Measurements from ENCODE around the gene KCNJ14.
"Not testable (repeated sequence)": the region's sequence is repeated elsewhere in the genome, so short reads cannot be mapped to it uniquely, and the experiment has no call there.

Gene KCNJ14

GRCh38 chr19:48471836-48472235 is 16.5 kb downstream of the KCNJ14 start:
- no peak for DNase-seq (ENCODE audit: low read depth in 3 of 3)

DNA sequence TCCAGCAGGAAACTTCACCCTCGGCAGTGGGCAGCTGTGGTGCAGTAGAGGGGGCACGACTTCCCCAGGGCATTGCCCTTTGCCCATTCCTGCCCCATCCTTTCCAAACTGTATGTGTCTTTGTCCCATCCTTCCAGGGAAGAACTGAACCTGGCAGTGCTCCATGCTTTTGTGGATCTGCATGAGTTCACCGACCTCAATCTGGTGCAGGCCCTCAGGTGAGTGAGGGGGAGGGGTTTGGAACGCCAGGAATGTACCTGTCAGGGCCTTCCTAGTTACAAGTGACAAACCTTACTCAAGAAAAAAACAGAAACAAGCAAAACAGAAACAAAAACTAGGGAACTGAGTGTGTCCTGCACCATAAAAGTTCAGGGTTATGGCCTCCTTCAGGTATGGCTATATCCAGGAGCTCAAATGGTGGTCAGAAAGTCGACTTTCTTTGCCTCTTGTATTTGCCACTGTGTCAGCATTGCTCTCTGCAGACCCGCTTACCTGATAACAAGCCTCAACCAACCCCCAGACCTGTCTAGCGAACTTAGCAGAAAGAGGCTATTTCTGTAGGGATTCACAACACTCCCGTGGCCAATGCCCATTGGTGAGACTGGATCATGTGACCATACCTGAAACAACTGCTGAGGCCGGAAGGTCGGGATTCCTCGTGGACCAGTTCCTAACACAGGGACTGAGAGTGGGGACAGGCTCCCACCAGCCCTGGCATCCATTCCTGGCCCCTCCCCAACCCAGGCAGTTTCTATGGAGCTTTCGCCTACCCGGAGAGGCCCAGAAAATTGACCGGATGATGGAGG is 18.0 kb downstream of the KCNJ14 start:
- no peak for DNase-seq (ENCODE audit: low read depth in 3 of 3)

- DNase-seq (ENCODE audit: low read depth in 3 of 3): no peak
Measured at GRCh38 chr19:48474084-48474592, 18.8 kb downstream of the KCNJ14 start.

GRCh38 chr19:48475369-48476068 is 20.1 kb downstream of the KCNJ14 start:
- no peak for DNase-seq (ENCODE audit: low read depth in 3 of 3)

- DNase-seq (ENCODE audit: low read depth in 3 of 3): no peak
Measured at GRCh38 chr19:48476176-48476575, 20.8 kb downstream of the KCNJ14 start.

DNA sequence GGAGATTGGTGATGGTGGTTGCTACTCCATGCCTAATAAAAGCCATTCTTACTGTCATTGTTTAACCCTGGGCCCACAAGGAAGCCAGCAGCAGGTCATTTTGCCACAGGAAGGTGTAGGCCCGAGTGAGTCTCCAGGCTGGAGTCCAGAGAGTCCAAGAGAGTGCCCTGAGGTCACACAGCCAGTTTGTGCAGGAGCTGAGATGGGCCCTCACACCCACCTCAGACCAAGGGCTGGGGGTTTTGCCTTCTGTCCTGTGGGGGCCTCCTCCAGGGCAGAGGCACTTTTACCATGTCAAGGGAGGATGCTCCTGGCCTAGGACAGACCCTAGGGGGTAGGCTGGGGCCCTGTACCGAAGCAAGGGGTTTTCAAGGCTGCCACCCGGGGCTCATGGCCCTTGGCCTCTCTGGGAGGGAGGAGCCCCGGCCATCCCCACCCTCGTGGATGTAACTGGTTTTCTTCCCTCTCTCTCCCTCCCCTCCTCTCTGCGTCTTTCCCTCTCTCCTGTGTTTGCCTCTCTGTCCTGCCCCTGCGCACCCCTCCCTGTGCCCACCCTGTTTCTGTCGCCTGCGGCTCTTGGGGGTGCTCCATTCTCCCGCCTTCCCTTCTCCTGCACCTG is 21.8 kb downstream of the KCNJ14 start:
- DNase-seq (ENCODE audit: low read depth in 3 of 3): no peak

DNA sequence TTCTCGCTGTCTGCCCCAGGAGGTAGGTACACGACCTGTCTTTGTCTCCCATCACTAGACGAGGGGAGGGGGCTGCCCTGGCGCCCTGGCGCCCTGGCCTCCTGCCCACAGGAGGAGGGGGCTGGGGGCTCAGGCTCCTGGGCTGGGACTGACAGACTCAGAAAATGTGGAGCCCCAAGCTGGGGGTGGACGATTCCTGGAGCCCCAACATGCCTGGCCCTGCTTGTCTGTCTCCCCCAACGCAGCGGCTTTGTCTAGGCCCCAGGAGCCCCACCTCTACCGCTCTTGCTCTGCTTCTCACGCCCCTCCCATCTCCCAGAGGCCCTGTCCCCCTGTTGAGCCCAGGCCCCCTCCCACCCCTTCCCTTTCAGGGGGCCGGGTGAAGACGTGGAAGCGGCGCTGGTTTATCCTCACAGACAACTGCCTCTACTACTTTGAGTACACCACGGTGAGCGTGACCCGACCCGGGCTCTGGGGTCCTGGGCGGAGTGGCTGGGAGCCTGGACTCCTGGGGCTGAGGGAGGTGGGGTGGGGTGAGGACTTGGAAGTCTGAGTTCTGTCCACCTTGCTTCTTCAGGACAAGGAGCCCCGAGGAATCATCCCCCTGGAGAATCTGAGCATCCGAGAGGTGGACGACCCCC is 22.4 kb downstream of the KCNJ14 start:
- no peak for DNase-seq (ENCODE audit: low read depth in 3 of 3)

DNA sequence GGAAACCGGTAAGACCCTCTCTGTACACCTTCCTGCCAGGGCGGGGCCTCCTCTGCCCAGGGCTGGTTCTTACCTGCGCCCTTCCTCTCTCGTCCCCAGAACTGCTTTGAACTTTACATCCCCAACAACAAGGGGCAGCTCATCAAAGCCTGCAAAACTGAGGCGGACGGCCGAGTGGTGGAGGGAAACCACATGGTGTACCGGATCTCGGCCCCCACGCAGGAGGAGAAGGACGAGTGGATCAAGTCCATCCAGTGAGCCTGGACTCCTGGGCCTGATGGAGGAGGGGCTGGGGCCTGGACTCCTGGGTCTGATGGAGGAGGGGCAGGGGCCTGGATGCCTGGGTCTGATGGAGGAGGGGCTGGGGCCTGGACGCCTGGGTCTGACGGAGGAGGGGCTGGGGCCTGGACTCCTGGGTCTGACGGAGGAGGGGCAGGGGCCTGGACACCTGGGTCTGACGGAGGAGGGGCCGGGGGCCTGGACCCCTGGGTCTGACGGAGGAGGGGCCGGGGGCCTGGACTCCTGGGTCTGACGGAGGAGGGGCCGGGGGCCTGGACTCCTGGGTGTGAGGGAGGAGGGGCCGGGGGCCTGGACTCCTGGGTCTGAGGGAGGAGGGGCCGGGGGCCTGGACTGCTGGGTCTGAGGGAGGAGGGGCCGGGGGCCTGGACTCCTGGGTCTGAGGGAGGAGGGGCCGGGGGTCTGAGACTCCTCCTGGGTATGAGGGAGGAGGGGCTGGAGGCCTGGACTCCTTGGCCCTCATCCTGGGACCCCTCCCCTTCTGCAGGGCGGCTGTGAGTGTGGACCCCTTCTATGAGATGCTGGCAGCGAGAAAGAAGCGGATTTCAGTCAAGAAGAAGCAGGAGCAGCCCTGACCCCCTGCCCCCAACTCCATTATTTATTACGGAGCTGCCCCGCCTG is 23.2 kb downstream of the KCNJ14 start:
- no peak for DNase-seq (ENCODE audit: low read depth in 3 of 3)

- no peak for DNase-seq (ENCODE audit: low read depth in 3 of 3)
Measured at GRCh38 chr19:48479686-48480085, 24.3 kb downstream of the KCNJ14 start.

GRCh38 chr19:48480183-48480557 is 24.8 kb downstream of the KCNJ14 start:
- DNase-seq (ENCODE audit: low read depth in 3 of 3): peak in 1 of 3 experiments; percentile 21

GRCh38 chr19:48480558-48481500 is 25.5 kb downstream of the KCNJ14 start:
- DNase-seq (ENCODE audit: low read depth in 3 of 3): peak in 1 of 3 experiments; percentile 53

DNA sequence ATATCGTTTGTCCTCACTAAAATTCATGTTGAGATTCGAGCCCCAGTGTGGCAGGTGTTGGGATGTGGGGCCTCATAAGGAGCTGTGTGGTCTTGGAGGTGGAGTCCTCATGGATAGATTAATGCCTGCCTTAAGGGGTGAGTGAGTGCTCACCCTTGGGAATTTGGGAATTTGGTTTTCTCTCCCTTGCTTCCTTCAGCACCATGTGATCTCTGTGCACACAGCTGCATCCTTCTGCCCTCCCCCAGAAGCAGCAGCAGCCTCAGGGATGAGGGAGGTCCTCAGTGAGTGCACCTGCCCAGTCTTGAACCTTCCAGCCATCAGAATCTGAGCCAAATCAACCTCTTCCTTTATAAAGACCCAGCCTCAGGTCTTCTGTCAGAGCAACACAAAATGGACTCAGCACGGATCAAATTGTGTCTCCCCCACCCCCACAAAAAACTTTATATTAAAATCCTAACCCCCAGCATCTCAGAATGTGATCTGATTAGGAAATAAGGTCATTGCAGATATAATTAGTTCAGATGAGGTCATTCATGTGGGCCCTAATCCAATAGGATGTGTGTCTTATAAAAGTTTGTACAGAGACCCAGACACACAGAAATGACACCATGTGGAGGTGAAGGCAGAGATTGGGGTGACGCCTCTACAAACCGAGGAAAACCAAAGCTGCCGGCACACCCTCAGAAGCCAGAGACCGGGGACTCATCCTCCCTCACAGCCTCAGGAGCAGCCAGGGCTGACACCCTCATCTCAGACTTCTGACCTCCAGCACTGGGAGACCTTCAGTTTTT is 26.7 kb downstream of the KCNJ14 start:
- DNase-seq (ENCODE audit: low read depth in 3 of 3): no peak

DNA sequence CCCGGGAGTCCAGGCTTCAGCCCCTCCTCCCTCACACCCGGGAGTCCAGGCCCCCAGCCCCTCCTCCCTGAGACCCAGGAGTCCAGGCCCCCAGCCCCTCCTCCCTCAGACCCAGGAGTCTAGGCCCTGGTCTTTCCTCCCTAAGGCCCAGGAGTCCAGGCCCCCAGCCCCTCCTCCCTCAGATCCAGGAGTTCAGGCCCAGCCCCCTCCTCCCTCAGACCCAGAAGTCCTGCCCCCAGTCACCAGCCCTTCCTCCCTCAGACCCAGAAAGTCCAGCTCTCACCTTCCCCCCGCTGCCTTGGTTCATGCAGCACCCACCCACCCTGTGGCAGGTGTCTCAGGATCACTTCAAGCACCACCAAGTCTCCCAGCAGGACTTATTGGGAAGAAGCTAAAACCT is 27.9 kb downstream of the KCNJ14 start:
- no peak for DNase-seq (ENCODE audit: low read depth in 3 of 3)

- DNase-seq (ENCODE audit: low read depth in 3 of 3): no peak
Measured at GRCh38 chr19:48484247-48484893, 29.0 kb downstream of the KCNJ14 start.

GRCh38 chr19:48484931-48485612 is 29.7 kb downstream of the KCNJ14 start:
- no peak for DNase-seq (ENCODE audit: low read depth in 3 of 3)

DNA sequence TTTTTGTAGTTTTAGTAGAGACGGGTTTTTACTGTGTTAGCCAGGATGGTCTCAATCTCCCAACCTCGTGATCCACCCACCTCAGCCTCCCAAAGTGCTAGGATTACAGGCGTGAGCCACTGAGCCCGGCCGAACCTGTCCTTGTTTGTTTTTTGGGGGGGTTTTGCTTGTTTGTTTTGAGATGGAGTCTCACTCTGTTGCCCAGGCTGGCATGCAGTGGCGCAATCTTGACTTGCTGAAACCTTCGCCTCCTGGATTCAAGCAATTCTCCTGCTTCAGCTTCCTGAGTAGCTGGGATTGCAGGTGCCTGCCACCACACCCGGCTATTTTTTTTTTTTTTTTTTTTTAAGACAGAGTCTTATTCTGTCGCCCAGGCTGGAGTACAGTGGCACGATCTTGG is 31.3 kb downstream of the KCNJ14 start:
- not testable (repeated sequence) for DNase-seq (ENCODE audit: low read depth in 3 of 3)

- no peak for DNase-seq (ENCODE audit: low read depth in 3 of 3)
Measured at GRCh38 chr19:48487544-48487943, 32.2 kb downstream of the KCNJ14 start.

DNA sequence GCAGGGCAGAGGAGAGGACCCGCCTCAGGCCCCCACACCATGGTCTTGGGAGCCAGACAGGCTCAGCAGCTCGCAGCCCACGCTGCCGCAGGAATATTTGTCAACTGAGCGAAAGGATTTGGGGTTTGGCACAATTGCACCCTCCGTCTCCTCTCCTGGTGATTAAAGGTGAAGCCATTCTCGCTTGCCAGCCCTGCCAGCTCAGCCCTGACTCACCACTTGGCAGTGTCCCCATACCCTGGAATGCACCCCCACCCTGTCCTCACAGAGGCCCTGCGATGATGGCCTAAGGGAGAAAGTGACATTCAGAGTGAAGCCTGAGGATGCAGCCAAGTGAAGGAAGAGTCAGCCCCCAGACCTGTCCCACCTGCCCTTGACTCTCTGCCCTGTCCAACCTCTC is 32.6 kb downstream of the KCNJ14 start:
- no peak for DNase-seq (ENCODE audit: low read depth in 3 of 3)
